Glutamatergic neuron (in vitro differentiated cells): ENCODE results near the gene B4GALT5. TPM values are rescaled to one million over a fixed set of nuclear protein-coding genes. Genes with fewer than 3 reads are reported as not detected.

ENCODE experiments used
- DNase-seq: peaks from one replicate; pipeline ENCODE4 v3.0.0; 2022
- H3K27ac Mint-ChIP-seq: one replicate; pipeline ENCODE4 v1.8.0; 2020; ENCODE audit warnings: mild to moderate bottlenecking, mixed read lengths, inconsistent platforms; ENCODE audit not compliant: unreplicated experiment
- H3K27me3 Mint-ChIP-seq: one replicate; pipeline ENCODE4 v1.8.0; 2020; ENCODE audit warnings: mild to moderate bottlenecking, moderate library complexity, mixed read lengths, inconsistent platforms; ENCODE audit not compliant: unreplicated experiment
- H3K36me3 Mint-ChIP-seq: one replicate; pipeline ENCODE4 v1.8.0; 2020; ENCODE audit warnings: mild to moderate bottlenecking, mixed read lengths, inconsistent platforms; ENCODE audit not compliant: unreplicated experiment
- H3K4me1 Mint-ChIP-seq: one replicate; pipeline ENCODE4 v1.8.0; 2020; ENCODE audit warnings: mild to moderate bottlenecking, low read depth, mixed read lengths, inconsistent platforms; ENCODE audit not compliant: unreplicated experiment
- H3K4me3 Mint-ChIP-seq: one replicate; pipeline ENCODE4 v1.8.0; 2020; ENCODE audit warnings: mild to moderate bottlenecking, mixed read lengths, inconsistent platforms; ENCODE audit not compliant: unreplicated experiment
- H3K9me3 Mint-ChIP-seq: one replicate; pipeline ENCODE4 v1.8.0; 2020; ENCODE audit warnings: mild to moderate bottlenecking, moderate library complexity, mixed read lengths, inconsistent platforms; ENCODE audit not compliant: unreplicated experiment
- CTCF ChIP-seq: fragments of 200-600 bp; sonication (generic); IDR thresholded peaks from one replicate; pipeline ENCODE4 v1.5.0; 2021; ENCODE audit not compliant: partially characterized antibody, unreplicated experiment
- total RNA-seq: library from RNA; stranded (reverse); fragmentation: NEBNext Ultra II Directional; extraction: Animal tissue kit (Norgen Biotek cat#: 25700); gene quantifications from one replicate; pipeline ENCODE4 v1.2.1, GENCODE V29; 2021; ENCODE audit not compliant: unreplicated experiment

The B4GALT5 gene
- total RNA-seq, 1 donor from 2014 or later, result 61.3 TPM

- Mint-ChIP-seq H3K27me3 (no peaks in the 10 kb centered on the region), H3K9me3 (no peaks in the 10 kb centered on the region), H3K36me3 (no peaks in the 10 kb centered on the region), H3K27ac (no peak overlapping the region), H3K4me1 (peaks cover 15% of the 10 kb centered on the region), H3K4me3 (no peak overlapping the region)
- no peak for TF ChIP-seq CTCF
- no peak for DNase-seq
Observed at GRCh38 chr20:49690899-49691620, 22.6 kb downstream of the B4GALT5 start.

- Mint-ChIP-seq H3K27ac (no peak overlapping the region), H3K4me3 (no peak overlapping the region), H3K4me1 (peaks cover 19% of the 10 kb centered on the region), H3K27me3 (peaks cover 3% of the 10 kb centered on the region), H3K9me3 (no peaks in the 10 kb centered on the region), H3K36me3 (no peaks in the 10 kb centered on the region)
- no peak for TF ChIP-seq CTCF
- no peak for DNase-seq
Observed at GRCh38 chr20:49687595-49688567, 25.8 kb downstream of the B4GALT5 start.

- Mint-ChIP-seq H3K4me3 (peak overlapping the region; percentile 19), H3K9me3 (peaks cover 3% of the 10 kb centered on the region), H3K27me3 (peaks cover 6% of the 10 kb centered on the region), H3K36me3 (no peaks in the 10 kb centered on the region), H3K27ac (no peak overlapping the region), H3K4me1 (peaks cover 27% of the 10 kb centered on the region)
- no peak for TF ChIP-seq CTCF
- no peak for DNase-seq
Observed at GRCh38 chr20:49685809-49686208, 27.9 kb downstream of the B4GALT5 start.

GRCh38 chr20:49685161-49685601 lies 28.5 kb downstream of the B4GALT5 start:
- peaks cover 3% of the 10 kb centered on the region for H3K9me3 Mint-ChIP-seq
- no peak overlapping the region for H3K4me3 Mint-ChIP-seq
- no peak overlapping the region for H3K27ac Mint-ChIP-seq
- no peak for TF ChIP-seq CTCF
- no peak for DNase-seq
- peaks cover 27% of the 10 kb centered on the region for H3K4me1 Mint-ChIP-seq
- peaks cover 6% of the 10 kb centered on the region for H3K27me3 Mint-ChIP-seq
- H3K36me3 Mint-ChIP-seq, result no peaks in the 10 kb centered on the region
